IMR-90 (cell line): Measurements from ENCODE around the gene MAGOH. TPM values are rescaled to one million over a fixed set of nuclear protein-coding genes. Genes with fewer than 3 reads are reported as not detected.

ENCODE experiments used
- ATAC-seq: fragments of 200-7000 bp; cut with Tn5 transposase; 2 replicates; pipeline ENCODE4 v1.9.1; 2020; ENCODE audit warnings: low read depth, mild to moderate bottlenecking, moderate library complexity
- BruUV-seq: library from RNA; stranded (reverse); fragments of 400-500 nt; replicated peaks from 2 replicates; lab custom pipeline; 2021; lab: Mats Ljungman, UMichigan
- CTCF ChIA-PET: fragments of 300-600 bp; formaldehyde crosslinking; extraction: SDS; loops from one replicate; lab custom pipeline; 2021; ENCODE audit warnings: antibody characterized with exemption; lab: Yijun Ruan, JAX
- POLR2A ChIA-PET: fragments of 300-600 bp; sonication (Branson Sonifier 250); formaldehyde crosslinking; loops from one replicate; lab custom pipeline; 2022; ENCODE audit warnings: antibody characterized with exemption; ENCODE audit not compliant: unreplicated experiment; lab: Charles Lee
- DNase-seq: peaks from one replicate; pipeline ENCODE4 v3.0.0; 2013
- H2AFZ ChIP-seq: replicated peaks from 2 replicates; pipeline ENCODE3; 2013; ENCODE audit warnings: low read length, mild to moderate bottlenecking; ENCODE audit not compliant: poor library complexity
- H2AK5ac ChIP-seq: 2 replicates; pipeline ENCODE4 v1.6.1; 2013; ENCODE audit warnings: low read depth, low read length, inconsistent platforms
- H2AK9ac ChIP-seq: replicated peaks from 2 replicates; pipeline ENCODE3; 2013; ENCODE audit warnings: mild to moderate bottlenecking, low read depth, low read length, moderate library complexity; ENCODE audit not compliant: poor library complexity
- H2BK120ac ChIP-seq: 2 replicates; pipeline ENCODE4 v1.6.1; 2013; ENCODE audit warnings: low read depth, low read length, inconsistent platforms
- H2BK15ac ChIP-seq: 3 replicates; pipeline ENCODE4 v1.6.1; 2013; ENCODE audit warnings: low read depth, low read length, inconsistent platforms
- H2BK20ac ChIP-seq: 2 replicates; pipeline ENCODE4 v1.6.1; 2013; ENCODE audit warnings: low read depth, mild to moderate bottlenecking, inconsistent platforms, low read length, moderate library complexity
- H2BK5ac ChIP-seq: 2 replicates; pipeline ENCODE4 v1.6.1; 2013; ENCODE audit warnings: mild to moderate bottlenecking, low read depth, low read length, inconsistent platforms; ENCODE audit not compliant: poor library complexity, severe bottlenecking
- H3K14ac ChIP-seq: replicated peaks from 2 replicates; pipeline ENCODE4 v1.6.1; 2013; ENCODE audit warnings: low read depth, low read length, inconsistent platforms
- H3K18ac ChIP-seq: 2 replicates; pipeline ENCODE4 v1.6.1; 2013; ENCODE audit warnings: low read depth, low read length, control low read depth
- H3K23ac ChIP-seq: 2 replicates; pipeline ENCODE4 v1.6.1; 2013; ENCODE audit warnings: low read depth, low read length, inconsistent platforms
- H3K27ac ChIP-seq: 2 replicates; pipeline ENCODE4 v1.5.1; 2013; ENCODE audit warnings: mild to moderate bottlenecking, control low read depth, low read length; ENCODE audit not compliant: insufficient read depth
- H3K27me3 ChIP-seq: 2 replicates; pipeline ENCODE4 v1.6.1; 2013; ENCODE audit warnings: low read length; ENCODE audit not compliant: control insufficient read depth, insufficient read depth
- H3K36me3 ChIP-seq: 2 replicates; pipeline ENCODE4 v1.6.1; 2013; ENCODE audit warnings: low read length, mixed read lengths; ENCODE audit not compliant: control insufficient read depth, insufficient read depth
- H3K4ac ChIP-seq: 2 replicates; pipeline ENCODE4 v1.6.1; 2013; ENCODE audit warnings: low read depth, low read length, inconsistent platforms
- H3K4me1 ChIP-seq: 2 replicates; pipeline ENCODE4 v1.6.1; 2013; ENCODE audit warnings: low read length, mixed read lengths; ENCODE audit not compliant: control insufficient read depth, insufficient read depth
- H3K4me2 ChIP-seq: 2 replicates; pipeline ENCODE4 v1.6.1; 2013; ENCODE audit warnings: low read depth, mild to moderate bottlenecking, control low read depth, low read length, moderate library complexity
- H3K4me3 ChIP-seq: 2 replicates; pipeline ENCODE4 v1.5.1; 2013; ENCODE audit warnings: low read depth, mild to moderate bottlenecking, control low read depth, low read length, moderate library complexity; ENCODE audit not compliant: insufficient read depth
- H3K56ac ChIP-seq: 2 replicates; pipeline ENCODE4 v1.6.1; 2013; ENCODE audit warnings: low read length, inconsistent platforms; ENCODE audit not compliant: insufficient read depth; ENCODE audit errors: extremely low read depth
- H3K79me1 ChIP-seq, 2 experiments: 2 replicates each; pipeline ENCODE4 v1.6.1; 2013; ENCODE audit warnings: low read length in 2 of 2, inconsistent platforms in 1 of 2, low read depth in 1 of 2
- H3K9ac ChIP-seq: 2 replicates; pipeline ENCODE4 v1.6.1; 2013; ENCODE audit warnings: low read depth, low read length, control low read depth
- H3K9me1 ChIP-seq: 2 replicates; pipeline ENCODE4 v1.6.1; 2013; ENCODE audit warnings: low read length, inconsistent platforms; ENCODE audit not compliant: insufficient read depth
- H3K9me3 ChIP-seq: 2 replicates; pipeline ENCODE4 v1.6.1; 2013; ENCODE audit warnings: low read length; ENCODE audit not compliant: control insufficient read depth, insufficient read depth
- H4K20me1 ChIP-seq: 2 replicates; pipeline ENCODE4 v1.6.1; 2013; ENCODE audit warnings: low read length, inconsistent platforms; ENCODE audit not compliant: insufficient read depth
- H4K5ac ChIP-seq: 2 replicates; pipeline ENCODE4 v1.6.1; 2013; ENCODE audit warnings: mild to moderate bottlenecking, low read depth, low read length, control low read depth
- H4K8ac ChIP-seq, 2 experiments: 2 replicates each; pipeline ENCODE4 v1.6.1; 2013; ENCODE audit warnings: low read depth in 2 of 2, low read length in 2 of 2, control low read depth in 1 of 2, inconsistent platforms in 1 of 2
- H4K91ac ChIP-seq: 2 replicates; pipeline ENCODE4 v1.6.1; 2013; ENCODE audit warnings: low read depth, low read length, inconsistent platforms; ENCODE audit not compliant: insufficient read depth
- BHLHE40 ChIP-seq: fragments of 150-350 bp; IDR thresholded peaks from 2 replicates; pipeline ENCODE4 v1.6.1; 2016; ENCODE audit warnings: mild to moderate bottlenecking, low read depth, low read length
- CEBPB ChIP-seq: IDR thresholded peaks from 2 replicates; pipeline ENCODE4 v1.6.1; 2012; ENCODE audit warnings: low read depth, low read length, improper control_type of control experiment
- ELK1 ChIP-seq: fragments of 150-350 bp; IDR thresholded peaks from 2 replicates; pipeline ENCODE4 v1.6.1; 2016; ENCODE audit warnings: low read depth, mild to moderate bottlenecking, low read length, moderate library complexity, borderline replicate concordance
- FOS ChIP-seq: fragments of 150-350 bp; IDR thresholded peaks from 2 replicates; pipeline ENCODE4 v1.6.1; 2016; ENCODE audit warnings: low read depth, low read length
- MAZ ChIP-seq: IDR thresholded peaks from 2 replicates; pipeline ENCODE4 v1.6.1; 2012; ENCODE audit warnings: low read depth, mild to moderate bottlenecking, low read length, improper control_type of control experiment, moderate library complexity, borderline replicate concordance
- MXI1 ChIP-seq: IDR thresholded peaks from 2 replicates; pipeline ENCODE4 v1.6.1; 2012; ENCODE audit warnings: low read depth, mild to moderate bottlenecking, low read length, moderate library complexity, borderline replicate concordance
- RAD21 ChIP-seq: IDR thresholded peaks from 2 replicates; pipeline ENCODE4 v1.6.1; 2012; ENCODE audit warnings: low read length, improper control_type of control experiment
- RCOR1 ChIP-seq: IDR thresholded peaks from 2 replicates; pipeline ENCODE4 v1.6.1; 2012; ENCODE audit warnings: mild to moderate bottlenecking, low read length, improper control_type of control experiment; ENCODE audit not compliant: insufficient replicate concordance
- SMC3 ChIP-seq: fragments of 150-350 bp; IDR thresholded peaks from 2 replicates; pipeline ENCODE4 v1.6.1; 2016; ENCODE audit warnings: low read depth, mild to moderate bottlenecking, antibody characterized with exemption, low read length, moderate library complexity
- USF2 ChIP-seq: fragments of 150-350 bp; IDR thresholded peaks from 2 replicates; pipeline ENCODE4 v1.6.1; 2017; ENCODE audit warnings: mild to moderate bottlenecking, antibody characterized with exemption, low read length, low read depth
- WGBS, 2 experiments: methylation state at CpG; one replicate each; pipeline versions ENCODE4 v1.1.5 to v1.1.7; 2013; ENCODE audit warnings: missing lambda C conversion rate in 2 of 2; ENCODE audit not compliant: insufficient read length in 1 of 2; ENCODE audit errors: extremely low coverage in 2 of 2; 5-methylcytosine and 5-hydroxymethylcytosine counted together
- dilution Hi-C: fragments of 300-500 bp; cut with HindIII; formaldehyde crosslinking; loops from one replicate; pipeline ENCODE4 v1.14.3; 2018; ENCODE audit warnings: low sequenced_read_pairs; ENCODE audit not compliant: unreplicated experiment
- in situ Hi-C: fragments of 300-500 bp; cut with MboI; formaldehyde crosslinking; loops from 3 replicates; pipeline ENCODE4 v1.14.3; 2019; ENCODE audit warnings: low sequenced_read_pairs, inconsistent platforms, mixed read lengths
- intact Hi-C: fragments of 100-400 bp; cut with micrococcal nuclease; formaldehyde crosslinking; loops from 2 replicates; pipeline ENCODE4 v1.10.0; 2022
- polyA plus RNA-seq, 3 experiments: library from polyadenylated mRNA; depleted of rRNA; stranded (reverse); fragments of >200 nt; gene quantifications; 2 replicates each; pipeline ENCODE4 v1.2.3, GENCODE V29; 2012; ENCODE audit warnings: low replicate concordance in 1 of 3
- total RNA-seq: library from RNA; depleted of rRNA; stranded (reverse); fragments of >200 nt; gene quantifications from 2 replicates; pipeline ENCODE4 v1.2.3, GENCODE V29; 2012

The MAGOH gene
- total and polyA plus RNA-seq, 2 of the 4 experiments (the other 2 are of a cell fraction): 3.8 to 26.3 TPM

- H3K9ac ChIP-seq: peak overlapping the region; percentile 70
- intact Hi-C loops (loop anchor here (2.0 to 10.0 kb wide), 4 partner anchors 77 to 481 kb away; partner anchors contain the start of genes ECHDC2, PODN and SCP2), in situ Hi-C loops (loop anchor here (10.0 kb wide), 2 partner anchors 279 to 479 kb away; no protein-coding TSS in a partner anchor), dilution Hi-C loops (no loop called here)
- WGBS, 2 experiments: 6% methylated on average over 3 of the region's 6 CpGs; no CpG with 5 or more reads in 1 of the 2 experiments
- H3K9me3 ChIP-seq: no peaks in the 10 kb centered on the region
- peak overlapping the region; percentile 63; the same call in 1 of the 2 replicates for H3K56ac ChIP-seq
- peak overlapping the region; percentile 46 for H2AK9ac ChIP-seq
- ChIA-PET POLR2A (no interaction called here), CTCF (interaction anchor here (1.0 kb wide), 1 partner anchor 71 kb away, joined by 3 read pairs; no protein-coding TSS in a partner anchor)
- H3K79me1 ChIP-seq: peaks cover 0 to 5% of the 10 kb centered on the region in 2 experiments; a peak in 2 of 4 replicates
- peaks cover 49% of the 10 kb centered on the region for H3K4me1 ChIP-seq
- peak overlapping the region; percentile 19; the same call in 1 of the 2 replicates for H3K4me2 ChIP-seq
- H2AK5ac ChIP-seq: peak overlapping the region; percentile 97
- peak overlapping the region; percentile 92 for H4K5ac ChIP-seq
- H3K4ac ChIP-seq: peak overlapping the region; percentile 97
- peak overlapping the region; percentile 93 for H2BK5ac ChIP-seq
- peak overlapping the region; percentile 98 for H3K27ac ChIP-seq
- BruUV-seq: no TSS peak
- no peaks in the 10 kb centered on the region for H4K20me1 ChIP-seq
- TF ChIP-seq USF2 (peak; percentile 95), RCOR1 (peak; percentile 89), ELK1 (no peak), SMC3 (0 out of 2 replicates have a peak, but pooled peaks have one; percentile 5), MAZ (peak; percentile 92; the same call in 1 of the 2 replicates), CEBPB (peak; percentile 82), FOS (0 out of 2 replicates have a peak, but pooled peaks have one; percentile 36), MXI1 (no peak), RAD21 (no peak), BHLHE40 (0 out of 2 replicates have a peak, but pooled peaks have one; percentile 30)
- H3K14ac ChIP-seq: peak overlapping the region; percentile 97
- peak; percentile 74 for ATAC-seq
- peaks cover 50% of the 10 kb centered on the region for H3K9me1 ChIP-seq
- H3K36me3 ChIP-seq: no peaks in the 10 kb centered on the region
- H3K23ac ChIP-seq: peak overlapping the region; percentile 97
- peak; percentile 97 for DNase-seq
- H4K8ac ChIP-seq: peak overlapping the region; percentile 82 to 90; a peak in 3 of 4 replicates
- H4K91ac ChIP-seq: peak overlapping the region; percentile 91
- H3K18ac ChIP-seq: peak overlapping the region; percentile 70
- peak overlapping the region; percentile 98 for H2BK120ac ChIP-seq
- H3K27me3 ChIP-seq: no peaks in the 10 kb centered on the region
- peak overlapping the region; percentile 97; the same call in 2 of the 3 replicates for H2BK15ac ChIP-seq
- peak overlapping the region; percentile 83 for H2AFZ ChIP-seq
- no peak overlapping the region for H3K4me3 ChIP-seq
- peak overlapping the region; percentile 87 for H2BK20ac ChIP-seq
These were observed 55.0 kb downstream of the MAGOH start for GRCh38 chr1:53183095-53183990.
